GM13977 (cell line): ENCODE data around the gene PGM2L1.
"Not testable (repeated sequence)": the region's sequence is repeated elsewhere in the genome, so short reads cannot be mapped to it uniquely, and the experiment has no call there.

Experiments used
- DNase-seq: peaks from one replicate; pipeline ENCODE4 v3.0.0; 2012; ENCODE audit warnings: low spot score
- in situ Hi-C: fragments of 300-500 bp; cut with MboI; formaldehyde crosslinking; loops from one replicate; pipeline ENCODE4 v1.12.0; 2022; ENCODE audit warnings: low sequenced_read_pairs, low pct_unique_long_range_greater_than_20kb, mixed read lengths, inconsistent platforms; ENCODE audit not compliant: unreplicated experiment
- TF ChIP-seq, protein P1 (sequence below): IDR thresholded peaks from 2 replicates; pipeline ENCODE4 v1.5.1; 2012; ENCODE audit warnings: mild to moderate bottlenecking, control low read depth; ENCODE audit not compliant: insufficient read depth; ENCODE audit errors: extremely low read depth, missing control alignments

Gene PGM2L1

DNA sequence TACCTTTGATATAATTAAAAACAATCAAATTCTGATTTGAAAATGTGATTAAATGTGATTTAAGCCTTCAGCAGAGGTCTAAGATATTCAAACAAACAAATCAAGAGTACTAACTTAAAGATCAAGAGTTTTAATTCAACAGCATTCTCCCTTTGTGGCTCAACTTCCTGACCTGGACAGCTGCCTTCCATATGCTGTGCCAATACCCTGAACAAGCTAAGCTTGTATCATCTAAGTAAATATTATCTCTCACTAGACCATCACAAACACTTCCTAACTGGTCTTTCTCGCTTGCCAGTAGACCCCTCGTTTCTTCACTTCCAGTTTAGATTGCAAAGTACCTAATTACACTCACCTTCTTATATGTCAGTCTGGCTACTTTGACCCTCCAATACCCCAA, 50.9 kb downstream of the PGM2L1 start:
- DNase-seq: no peak
- in situ Hi-C loops: no loop called here
- TF ChIP-seq, protein P1, sequence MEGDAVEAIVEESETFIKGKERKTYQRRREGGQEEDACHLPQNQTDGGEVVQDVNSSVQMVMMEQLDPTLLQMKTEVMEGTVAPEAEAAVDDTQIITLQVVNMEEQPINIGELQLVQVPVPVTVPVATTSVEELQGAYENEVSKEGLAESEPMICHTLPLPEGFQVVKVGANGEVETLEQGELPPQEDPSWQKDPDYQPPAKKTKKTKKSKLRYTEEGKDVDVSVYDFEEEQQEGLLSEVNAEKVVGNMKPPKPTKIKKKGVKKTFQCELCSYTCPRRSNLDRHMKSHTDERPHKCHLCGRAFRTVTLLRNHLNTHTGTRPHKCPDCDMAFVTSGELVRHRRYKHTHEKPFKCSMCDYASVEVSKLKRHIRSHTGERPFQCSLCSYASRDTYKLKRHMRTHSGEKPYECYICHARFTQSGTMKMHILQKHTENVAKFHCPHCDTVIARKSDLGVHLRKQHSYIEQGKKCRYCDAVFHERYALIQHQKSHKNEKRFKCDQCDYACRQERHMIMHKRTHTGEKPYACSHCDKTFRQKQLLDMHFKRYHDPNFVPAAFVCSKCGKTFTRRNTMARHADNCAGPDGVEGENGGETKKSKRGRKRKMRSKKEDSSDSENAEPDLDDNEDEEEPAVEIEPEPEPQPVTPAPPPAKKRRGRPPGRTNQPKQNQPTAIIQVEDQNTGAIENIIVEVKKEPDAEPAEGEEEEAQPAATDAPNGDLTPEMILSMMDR: no peak

DNA sequence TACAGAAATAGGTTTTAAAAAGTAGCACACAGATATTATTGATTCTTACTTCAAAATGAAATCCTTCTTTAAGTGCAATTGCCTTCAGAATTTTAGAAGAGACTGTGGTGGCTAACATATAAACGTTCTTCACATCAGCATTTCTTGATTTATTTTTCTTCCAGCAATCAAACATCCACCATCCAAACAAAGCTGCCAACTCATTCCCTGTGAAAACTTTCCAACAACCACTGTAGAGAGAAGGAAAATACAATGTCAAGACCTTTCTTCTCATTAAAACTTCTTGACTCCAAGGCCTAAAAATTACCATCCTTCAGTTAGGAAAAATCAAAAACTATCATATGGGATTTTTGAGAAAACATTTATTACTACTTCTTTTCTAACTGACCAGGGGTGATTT, 52.8 kb downstream of the PGM2L1 start:
- DNase-seq: no peak
- TF ChIP-seq, protein P1: no peak
- in situ Hi-C loops: no loop called here

DNA sequence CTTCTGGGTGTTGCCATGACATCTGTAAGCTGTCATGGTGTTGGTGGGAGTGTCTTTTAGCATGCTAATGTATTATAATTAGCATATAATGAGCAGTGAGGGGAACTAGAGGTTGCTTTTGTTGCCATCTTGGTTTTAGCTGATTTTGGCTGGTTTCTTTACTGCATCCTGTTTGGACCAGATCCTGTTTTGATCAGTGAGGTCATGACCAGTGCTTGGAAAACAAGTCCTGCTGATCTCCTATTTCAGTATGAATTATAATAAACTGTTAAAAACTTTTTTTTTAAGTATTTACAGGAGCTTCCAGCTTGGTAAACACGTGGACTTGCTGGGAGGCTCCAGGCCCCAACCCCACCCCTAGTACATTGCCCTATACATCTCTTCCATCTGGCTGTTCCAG, 56.3 kb downstream of the PGM2L1 start:
- DNase-seq: no peak
- in situ Hi-C loops: no loop called here
- TF ChIP-seq, protein P1: no peak

DNA sequence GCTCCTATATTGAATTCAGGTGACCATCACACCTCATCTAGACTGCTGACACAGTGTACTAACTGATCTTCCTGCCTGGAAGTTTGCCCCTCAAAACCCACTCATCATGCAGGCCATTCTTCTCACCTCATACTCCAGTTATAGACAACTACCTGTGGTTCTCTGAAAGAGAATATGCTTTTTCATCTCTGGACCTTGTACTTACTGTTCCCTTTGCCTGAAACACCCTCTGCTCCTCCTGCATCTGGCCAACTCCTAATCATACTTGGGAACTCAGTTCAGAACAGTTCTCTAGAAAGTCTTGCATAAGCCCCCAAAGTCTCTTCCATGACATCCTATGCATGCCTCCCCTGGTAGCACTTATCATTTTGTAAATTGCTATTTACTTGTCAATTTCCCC, 58.6 kb downstream of the PGM2L1 start:
- in situ Hi-C loops: no loop called here
- TF ChIP-seq, protein P1: no peak
- no peak for DNase-seq

DNA sequence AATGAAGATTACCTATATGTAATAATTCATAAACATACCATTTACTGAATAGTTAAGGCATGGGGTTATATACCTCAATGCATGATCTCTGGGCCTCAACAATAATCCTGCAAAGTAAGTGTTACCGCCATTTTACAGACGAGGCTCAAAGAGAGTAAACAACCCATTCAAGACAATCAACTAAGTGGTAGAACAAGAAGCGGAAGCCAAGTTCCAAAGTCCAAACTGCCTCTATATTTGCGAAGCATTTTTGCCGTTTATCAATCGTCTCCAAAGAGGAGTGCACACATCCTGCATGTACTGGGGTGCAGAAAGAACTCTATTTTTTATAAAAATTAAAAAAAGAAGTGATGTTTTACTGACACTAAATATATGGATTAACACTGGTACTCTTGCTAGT, 59.3 kb downstream of the PGM2L1 start:
- TF ChIP-seq, protein P1: no peak
- no peak for DNase-seq
- in situ Hi-C loops: no loop called here

DNA sequence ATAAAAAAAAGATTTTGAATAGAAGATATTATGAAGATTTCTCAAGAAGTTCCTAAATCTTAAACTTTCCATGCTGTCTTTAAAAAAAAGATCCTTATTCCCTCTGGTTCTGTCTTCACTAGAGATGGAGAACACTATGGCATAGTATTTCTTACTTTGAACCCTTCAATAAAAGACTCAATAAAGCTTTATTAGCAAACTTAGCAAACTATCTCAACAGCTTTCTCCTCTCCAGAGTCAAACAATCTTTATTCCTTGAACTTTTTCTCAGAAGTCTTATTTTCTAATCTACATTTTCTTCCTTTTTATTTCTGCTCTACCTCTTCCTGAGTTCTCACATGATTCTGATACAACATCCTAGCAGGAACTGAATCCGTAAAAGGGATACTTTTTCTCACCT, 65.0 kb downstream of the PGM2L1 start:
- DNase-seq: no peak
- in situ Hi-C loops: no loop called here
- TF ChIP-seq, protein P1: no peak

DNA sequence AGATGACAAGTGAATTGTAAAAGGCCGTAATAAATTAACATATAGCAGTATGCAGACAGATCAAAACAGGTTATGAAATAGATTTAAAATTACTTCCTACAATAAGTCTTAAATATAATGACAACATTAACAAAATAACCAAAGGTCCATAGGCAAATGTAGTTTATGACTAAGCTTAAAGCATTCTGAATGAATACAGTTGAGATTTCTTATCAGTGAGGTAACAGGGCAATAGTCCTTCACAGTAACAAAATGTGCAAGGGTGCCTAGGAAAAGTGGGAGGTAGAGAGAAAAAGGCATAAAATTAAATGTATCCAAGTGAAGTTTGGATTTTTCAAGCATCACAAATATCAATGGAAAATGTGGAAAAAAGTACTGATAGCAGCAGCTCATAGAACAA, 65.9 kb downstream of the PGM2L1 start:
- in situ Hi-C loops: no loop called here
- no peak for DNase-seq
- TF ChIP-seq, protein P1: no peak

DNA sequence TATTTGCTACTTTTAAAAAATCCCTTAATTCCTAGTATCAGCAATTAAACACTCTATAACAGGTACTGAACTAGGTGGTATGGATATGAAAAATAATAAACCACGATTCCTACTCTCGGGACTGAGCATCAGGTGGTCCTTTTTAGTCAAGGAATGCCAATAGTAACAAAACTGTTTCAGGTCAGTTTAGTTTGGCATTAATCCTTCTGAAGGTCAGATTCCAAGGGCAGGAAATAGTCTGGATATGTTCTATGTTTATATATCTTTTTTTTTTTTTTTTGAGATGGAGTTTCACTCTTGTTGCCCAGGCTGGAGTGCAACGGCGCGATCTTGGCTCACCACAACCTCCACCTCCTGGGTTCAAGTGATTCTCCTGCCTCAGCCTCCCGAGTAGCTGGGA, 67.2 kb downstream of the PGM2L1 start:
- DNase-seq, in situ Hi-C loops: not testable (repeated sequence)
